NCI-H1048 (cell line): ENCODE results near the gene SFXN1.
A peak's percentile ranks its signal among the peaks of the same experiment; 100 is the strongest.
"Not testable (repeated sequence)": the region's sequence is repeated elsewhere in the genome, so short reads cannot be mapped to it uniquely, and the experiment has no call there.

ENCODE experiments used
- DNase-seq: peaks from one replicate; lab custom pipeline; 2025; lab: John Stamatoyannopoulos, UW

Gene SFXN1

DNA sequence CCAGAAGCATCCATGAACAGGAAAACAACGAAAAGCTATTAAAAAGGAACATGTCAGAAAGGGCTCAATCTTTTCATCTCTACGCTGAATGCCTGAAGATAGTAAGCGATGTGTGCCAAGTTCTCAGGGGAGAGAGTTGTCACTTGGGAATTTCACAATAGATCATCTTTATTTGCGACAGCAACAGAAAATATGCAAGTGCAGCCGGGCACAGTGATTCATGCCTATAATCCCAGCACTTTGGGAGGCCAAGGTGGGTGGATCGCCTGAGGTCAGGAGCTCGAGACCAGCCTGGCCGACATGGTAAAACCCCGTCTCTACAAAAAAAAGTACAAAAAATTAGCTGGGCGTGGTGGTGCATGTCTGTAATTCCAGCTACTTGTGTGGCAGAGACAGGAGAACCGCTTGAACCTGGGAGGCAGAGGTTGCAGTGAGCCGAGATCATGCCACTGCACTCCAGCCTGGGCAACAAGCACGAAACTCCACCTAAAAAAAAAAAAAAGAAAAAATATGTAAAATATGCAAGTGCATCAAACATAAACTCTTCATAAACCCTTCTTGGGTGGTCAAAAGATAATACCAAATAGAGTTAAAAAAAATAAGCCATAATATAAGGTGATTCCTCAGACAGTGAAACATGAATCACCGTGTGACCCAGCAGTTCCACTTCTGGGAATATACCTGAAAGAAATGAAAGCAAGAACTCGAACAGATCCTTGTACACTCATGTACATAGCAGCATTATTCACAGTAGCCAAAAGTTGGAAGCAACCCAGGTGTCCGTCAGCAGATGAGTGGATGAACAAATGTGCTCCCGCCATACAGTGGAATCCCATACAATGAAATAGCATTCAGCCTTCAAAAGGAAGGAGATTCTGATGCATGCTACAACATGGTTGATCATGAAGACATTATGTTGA lies 16.2 kb downstream of the SFXN1 start:
- no peak for DNase-seq

DNA sequence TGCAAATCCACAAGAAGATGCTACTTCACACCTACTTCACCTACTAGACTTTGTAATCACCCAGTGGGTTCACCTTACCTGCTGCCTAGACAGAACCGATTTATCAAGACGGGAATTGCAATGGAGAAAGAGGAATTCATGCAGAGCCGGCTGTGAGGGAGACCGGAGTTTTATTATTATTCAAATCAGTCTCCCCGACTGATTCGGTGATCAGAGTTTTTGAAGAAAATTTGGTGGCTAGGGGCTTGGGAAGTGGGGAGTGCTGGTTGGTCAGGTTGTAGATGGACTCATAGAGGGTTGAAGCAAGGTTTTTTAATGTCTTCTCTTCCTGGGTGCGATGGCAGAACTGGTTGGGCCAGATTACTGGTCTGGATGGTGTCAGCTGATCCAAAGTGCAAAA lies 23.4 kb downstream of the SFXN1 start:
- no peak for DNase-seq

DNA sequence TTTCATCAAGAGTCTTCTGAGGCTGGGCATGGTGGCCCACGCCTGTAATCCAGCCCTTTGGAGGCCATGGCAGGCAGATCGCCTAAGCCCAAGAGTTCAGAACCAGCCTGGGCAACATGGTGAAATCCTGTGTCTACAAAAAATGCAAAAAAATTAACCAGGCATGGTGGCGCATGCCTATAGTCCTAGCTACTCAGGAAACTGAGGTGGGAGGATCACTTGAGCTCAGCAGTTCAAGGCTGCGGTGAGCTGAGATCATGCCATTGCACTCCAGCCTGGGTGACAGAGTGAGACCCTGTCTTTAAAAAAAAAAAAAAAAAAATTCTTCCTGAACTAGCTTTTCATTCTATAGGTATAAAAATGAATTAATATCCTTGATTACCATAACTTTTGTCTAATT lies 29.3 kb downstream of the SFXN1 start:
- not testable (repeated sequence) for DNase-seq

DNA sequence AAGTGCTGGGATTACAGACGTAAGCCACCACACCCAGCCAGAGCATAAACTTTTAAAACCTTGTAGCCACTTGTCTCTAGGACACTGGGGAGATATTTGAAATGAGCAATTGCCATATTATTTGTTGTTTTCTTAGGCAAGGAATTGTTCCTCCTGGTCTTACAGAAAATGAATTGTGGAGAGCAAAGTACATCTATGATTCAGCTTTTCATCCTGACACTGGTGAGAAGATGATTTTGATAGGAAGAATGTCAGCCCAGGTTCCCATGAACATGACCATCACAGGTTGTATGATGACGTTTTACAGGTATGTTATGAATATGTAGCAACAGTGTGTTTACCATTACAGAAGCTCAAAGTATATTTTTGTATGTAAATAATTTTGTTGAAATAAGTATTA lies 30.5 kb downstream of the SFXN1 start:
- DNase-seq: no peak

DNA sequence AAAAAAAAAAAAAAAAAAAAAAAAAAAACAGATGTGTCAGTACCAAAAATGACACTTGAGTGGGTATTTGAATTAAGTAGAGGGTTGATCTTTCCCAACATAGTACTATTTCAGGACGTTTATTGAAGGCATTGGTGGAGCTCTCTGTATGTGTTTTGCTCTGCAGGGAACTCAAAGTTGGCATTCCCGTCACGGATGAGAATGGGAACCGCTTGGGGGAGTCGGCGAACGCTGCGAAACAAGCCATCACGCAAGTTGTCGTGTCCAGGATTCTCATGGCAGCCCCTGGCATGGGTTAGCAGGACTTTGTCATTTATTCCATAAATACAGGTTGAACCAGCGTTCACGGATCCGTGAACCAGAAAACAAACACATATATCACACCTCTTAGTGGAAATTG lies 34.9 kb downstream of the SFXN1 start:
- no peak for DNase-seq

DNA sequence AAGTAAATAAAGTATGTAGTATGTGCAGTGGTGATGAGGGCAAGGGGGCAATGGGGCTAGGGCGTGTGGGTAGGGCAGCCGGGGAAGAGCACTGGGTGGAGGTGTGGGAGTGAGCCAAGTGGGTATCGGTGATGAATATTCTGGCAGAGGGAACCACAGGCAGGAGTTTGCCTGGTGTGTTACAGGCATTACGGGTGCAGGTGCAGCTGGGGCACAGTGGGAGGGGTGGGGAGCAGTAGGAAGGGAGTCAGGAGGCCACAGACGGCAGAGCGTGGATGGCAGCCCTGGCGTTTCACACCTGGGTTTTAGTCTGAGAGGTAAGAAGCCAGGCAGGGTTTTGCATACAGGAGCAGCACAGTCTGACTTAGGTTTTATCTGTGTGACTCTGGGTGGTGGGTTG lies 35.4 kb downstream of the SFXN1 start:
- no peak for DNase-seq

DNA sequence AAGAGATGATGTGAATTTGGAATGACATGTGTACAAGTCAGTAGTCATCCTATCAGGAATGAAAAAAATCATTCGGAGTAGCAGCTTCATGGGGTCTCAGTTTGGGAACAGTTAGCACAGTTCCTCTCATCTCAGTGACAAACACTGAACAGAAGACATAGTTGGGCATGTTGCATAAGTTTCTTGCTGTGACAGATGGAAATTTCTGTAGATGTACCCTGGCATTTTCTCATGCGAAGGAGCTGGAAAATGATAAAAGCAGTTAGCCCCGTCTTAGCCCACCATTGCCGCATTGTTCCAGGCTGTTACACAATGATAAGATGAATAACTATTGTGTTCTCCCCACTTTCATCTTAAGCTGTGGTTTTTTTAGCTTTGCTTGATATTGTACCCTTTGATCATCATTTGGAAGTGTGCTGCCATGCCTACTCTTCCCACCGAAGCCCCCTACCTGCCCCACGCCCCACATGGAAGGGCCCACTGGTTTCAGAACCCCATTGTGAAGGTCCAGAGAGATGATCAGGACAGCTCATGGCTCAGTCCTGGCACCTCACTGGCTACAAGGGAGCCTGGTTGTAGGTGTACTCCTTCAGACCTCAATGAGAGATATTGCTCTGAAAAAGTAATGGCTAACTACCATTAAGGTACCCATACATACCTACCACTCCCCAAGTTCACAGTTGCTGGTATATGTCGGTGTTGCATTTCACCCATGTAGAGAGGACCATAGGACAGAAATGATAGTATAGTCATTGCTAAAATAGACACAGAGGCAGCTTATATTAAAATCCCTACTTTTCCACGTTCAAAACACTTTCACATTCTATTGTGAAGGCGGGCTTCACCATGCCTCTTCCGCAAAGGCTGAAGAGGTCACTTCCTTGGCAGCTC lies 38.8 kb downstream of the SFXN1 start:
- DNase-seq: no peak

DNA sequence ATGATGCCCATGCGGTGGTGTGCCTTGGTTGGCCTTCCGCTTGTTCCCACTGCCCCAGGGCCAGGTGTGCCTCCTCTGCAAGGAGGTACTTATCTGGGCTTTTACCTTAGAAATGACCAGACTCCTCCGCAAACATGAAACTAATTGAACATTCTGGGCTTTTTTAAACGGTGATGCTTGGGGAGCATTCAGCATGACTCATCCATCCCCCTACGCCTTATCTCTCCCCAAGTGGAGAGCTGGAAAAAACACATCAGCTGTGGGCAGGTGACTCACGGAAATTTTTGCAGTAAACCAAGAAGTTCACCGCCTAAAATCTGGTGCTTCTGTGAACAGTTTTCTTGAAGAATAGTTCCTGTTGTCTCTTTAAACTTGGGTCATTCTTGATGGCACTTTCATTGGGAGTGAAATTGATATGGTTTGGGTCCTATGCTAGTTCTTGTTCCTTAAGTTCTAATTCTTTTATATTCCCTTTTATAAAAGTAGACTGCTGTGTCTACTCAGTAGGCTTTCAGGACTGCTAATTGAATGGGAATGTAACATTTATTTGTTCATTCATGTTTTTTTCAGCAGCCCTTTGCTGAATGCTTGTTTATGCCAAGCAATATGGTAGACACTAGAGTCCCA lies 39.6 kb downstream of the SFXN1 start:
- no peak for DNase-seq

DNA sequence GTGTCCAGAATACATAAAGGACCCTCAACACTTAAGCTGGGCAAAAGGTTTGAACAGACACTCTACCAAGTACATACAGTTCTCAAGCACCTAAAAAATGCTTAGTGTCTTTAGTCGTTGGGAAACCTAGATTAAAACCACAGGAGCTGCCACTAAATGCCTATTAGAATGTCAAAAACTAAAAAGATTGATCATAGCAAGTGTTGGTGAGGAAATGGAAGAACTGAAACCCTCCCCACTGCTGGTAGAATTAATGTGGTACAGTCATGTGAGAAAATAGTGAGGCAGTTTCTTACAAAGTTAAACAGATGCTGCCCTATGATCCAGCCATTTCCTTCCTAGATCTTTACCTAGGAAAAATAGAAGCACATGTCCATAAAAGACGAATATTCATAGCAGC lies 40.6 kb downstream of the SFXN1 start:
- DNase-seq: no peak

DNA sequence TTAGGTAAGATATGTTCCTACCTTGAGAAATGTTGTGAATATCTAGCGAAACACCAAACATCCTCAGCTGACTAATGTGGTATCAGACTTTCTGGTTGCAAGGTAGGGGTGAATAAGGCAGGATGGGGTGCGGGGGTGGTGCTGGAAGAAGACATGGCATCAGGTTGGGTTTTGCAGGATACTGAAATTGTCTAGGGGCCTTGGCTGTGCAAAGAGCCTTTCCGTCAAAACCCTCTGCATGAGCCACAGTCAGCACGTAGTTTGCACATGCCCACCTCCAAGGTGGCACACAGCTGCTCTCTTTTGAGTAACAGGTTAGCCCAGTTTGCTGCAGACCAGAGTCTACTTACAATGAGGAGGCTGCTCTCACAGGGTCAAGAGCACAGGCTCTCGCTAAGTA lies 42.0 kb downstream of the SFXN1 start:
- DNase-seq: no peak

DNA sequence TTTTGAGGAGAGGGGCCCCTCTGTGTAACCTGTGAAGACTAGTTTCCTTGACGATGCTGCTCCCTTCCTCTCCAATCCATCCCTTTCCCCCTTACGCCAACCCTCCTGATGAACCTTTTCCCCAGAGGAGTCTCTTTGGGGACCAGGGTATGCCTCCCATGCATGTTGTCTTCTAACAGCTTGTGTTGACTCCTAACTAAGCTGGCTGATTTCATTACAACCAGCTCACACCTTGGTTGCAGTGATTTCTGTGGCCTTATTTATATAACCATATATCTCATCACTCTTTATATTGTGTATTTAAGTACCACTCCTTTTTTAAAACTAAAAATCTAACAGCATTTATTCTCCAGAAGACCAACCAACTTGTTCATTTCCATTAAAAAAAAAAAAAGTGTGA lies 42.5 kb downstream of the SFXN1 start:
- DNase-seq: no peak

DNA sequence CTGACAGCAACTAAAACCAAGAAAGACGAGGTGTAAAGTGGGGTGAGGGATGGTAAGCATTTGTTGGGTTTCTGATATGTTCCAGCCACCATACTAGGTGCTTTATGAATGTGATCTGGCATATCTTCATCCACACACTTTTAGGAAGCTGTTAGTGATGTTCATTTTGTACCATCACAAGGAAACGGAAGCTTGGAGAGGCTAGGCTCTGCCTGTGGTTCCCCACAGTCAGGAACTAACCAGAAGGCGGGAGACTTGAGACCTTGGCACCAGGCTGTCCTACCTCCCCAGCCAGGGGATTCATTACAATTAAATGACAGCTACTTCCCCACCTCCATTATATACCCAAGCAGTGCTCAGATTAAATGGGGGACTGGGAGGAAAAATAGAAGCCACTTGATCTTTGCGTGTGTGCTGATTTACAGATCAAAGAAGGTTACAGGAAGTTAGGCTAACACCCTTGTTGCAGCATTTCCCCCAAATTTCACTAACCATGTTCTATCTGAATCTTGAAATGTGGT lies 43.0 kb downstream of the SFXN1 start:
- no peak for DNase-seq

DNA sequence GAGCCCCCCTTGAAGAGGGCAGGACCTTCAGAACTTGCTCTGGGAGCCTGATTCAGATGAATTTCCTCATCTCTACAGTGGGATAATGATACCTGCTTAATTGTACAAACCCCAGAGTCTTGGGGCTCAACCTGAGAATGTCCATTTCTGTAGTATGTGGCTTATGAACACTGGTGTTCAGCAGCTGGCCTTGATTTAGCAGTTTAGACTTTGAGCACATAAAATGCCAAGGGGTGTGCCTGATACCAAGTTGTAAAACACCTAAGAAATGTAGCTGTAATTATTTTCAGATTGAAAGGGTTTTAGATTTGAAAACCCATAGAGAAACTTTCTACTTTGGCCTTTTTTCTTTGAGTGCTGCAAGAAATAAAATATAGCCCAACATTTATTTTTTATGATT lies 44.9 kb downstream of the SFXN1 start:
- no peak for DNase-seq

DNA sequence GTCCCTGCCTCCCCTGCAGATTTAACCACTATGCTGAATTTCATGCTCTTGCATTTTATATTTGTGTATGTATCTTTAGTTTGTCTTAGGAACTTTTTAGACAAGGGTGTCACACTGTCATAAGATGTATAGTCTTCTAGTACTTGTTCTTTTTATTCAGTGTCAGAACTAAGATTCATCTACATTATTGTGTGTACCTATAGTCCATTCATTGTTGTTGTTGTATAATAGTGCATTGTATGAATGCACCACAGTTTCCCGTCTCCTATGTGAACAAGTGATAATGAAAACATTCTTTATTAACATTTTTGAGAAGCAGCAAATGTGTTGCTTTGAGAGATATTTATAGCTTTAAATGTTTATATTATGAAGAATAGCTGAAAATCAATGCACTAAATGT lies 45.9 kb downstream of the SFXN1 start:
- DNase-seq: no peak

DNA sequence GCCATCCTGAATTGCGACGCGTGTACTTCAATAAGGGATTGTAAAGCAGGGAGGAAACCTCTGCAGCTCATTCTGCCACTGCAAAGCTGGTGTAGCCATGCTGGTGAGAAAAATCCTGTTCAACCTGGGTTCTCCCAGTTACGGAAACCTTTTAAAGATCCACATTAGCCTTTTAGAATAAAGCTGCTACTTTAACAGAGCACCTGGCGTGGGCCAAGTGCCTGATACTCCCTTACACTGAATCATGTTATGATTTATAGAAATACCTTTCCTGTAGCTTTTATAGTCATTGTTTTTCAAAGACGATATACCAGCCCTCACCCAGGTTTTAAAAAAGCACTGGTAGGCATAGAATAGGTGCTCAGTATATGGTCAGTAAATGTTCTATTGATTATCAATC lies 48.3 kb downstream of the SFXN1 start:
- DNase-seq: no peak

DNA sequence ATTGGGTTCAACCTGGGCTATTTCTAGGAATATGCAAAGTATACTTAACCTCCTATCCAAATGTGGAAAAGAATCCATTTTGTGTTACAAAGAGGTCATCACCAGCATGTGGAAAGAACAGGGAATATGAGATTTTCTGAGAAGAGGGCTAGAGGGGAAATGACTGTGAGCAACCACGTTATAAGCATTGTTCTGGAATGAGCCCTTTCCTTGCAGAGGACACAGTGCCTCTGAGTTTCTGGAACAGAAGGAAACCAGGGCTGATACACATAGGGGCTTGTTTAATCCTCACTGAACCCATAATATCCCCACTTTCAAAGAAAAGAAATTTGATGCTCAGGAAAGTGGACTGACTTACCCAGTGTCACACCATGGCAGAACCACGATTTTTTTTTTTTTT lies 53.0 kb downstream of the SFXN1 start:
- DNase-seq: no peak

DNA sequence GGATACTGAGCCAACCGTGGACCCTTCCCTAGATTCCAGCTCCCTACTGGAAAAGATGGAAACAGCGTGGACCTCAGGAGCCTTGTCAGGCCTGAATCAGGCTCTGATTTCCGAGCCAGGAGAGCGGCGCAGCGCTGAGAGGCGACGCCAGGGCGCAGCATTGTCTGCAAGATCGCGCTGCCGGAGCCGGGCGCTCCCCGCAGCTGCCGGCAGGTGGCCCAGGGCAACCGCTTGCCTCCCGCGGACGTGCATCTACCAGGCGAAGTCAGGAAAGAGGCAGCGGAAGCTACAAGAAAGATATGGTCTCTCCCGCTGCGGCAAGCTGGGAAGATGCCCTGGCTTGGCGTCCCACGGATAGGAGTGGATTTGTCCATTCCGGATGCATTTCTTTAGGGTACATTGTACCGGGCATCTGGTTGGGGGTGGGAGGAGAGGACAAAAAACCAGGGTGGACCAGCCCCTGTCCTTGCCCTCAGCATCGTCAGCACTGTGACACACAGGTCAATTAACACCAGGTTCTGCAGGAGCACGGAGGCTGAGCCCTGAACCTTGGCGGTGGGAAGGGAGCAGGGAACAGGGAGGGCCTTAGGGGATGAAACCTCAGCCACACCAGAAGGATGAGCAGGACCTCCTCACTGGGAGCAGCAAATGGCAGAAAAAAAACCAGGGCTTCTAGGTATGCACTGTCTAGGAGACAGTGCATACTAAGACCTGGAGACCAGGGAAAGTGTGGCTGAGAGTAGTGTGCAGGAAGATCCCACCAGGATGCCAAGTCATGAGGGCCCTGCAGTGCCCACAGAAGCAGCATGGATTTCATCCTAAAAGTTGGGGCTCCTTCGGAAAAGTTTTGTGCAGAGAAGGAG lies 55.9 kb downstream of the SFXN1 start:
- DNase-seq: peak; percentile 18

DNA sequence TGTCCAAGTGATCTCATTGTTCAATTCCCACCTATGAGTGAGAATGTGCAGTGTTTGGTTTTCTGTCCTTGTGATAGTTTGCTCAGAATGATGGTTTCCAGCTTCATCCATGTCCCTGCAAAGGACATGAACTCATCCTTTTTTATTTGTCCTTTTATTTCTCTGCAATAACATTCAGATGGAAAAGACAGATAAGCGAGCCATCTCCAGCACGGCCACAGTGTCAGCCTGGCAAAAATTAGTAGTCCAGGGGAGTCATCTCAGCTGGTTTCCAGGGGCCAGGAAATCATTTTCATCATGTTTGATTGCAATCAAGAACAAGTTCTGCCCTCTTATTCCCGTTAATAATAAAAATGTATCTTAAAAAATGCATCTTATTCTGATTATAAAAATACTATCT lies 57.0 kb downstream of the SFXN1 start:
- DNase-seq: not testable (repeated sequence)

DNA sequence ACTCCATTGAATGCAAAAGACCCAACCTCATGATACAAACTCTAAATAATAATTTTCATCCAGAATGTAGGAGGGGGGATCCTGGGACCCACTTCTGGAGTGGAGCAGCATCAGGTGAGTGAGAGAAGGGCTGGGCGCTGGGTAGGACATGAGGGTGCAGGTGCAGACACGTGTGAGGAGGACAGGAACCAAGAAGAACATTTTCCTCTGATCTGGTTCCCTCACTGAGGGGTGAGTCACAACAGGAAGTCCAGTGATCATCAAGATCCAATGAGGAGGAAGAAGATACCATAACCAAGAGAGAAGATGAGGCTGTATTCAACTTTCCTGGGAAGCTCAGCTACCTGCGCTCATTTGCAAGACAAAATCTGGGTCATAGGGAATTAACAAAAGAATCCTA lies 57.4 kb downstream of the SFXN1 start:
- no peak for DNase-seq

DNA sequence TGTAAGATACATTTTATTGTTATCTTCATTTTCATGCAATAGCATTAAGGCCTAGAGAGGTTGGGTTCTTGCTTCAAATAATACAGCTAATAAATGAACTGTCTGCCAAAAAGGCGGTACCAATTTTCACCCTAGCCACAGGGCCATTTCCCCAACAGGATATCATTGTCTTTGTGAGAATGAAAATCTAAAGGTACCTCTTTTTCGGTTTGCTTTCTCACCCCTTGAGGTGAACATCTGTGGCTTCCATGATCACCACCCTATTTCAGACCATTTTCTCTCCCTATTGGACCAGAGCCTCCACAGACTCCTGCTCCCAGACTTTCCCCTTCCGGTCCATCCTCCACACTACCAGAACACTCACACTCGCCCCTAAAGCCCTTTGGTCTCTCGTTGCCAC lies 60.2 kb downstream of the SFXN1 start:
- DNase-seq: no peak

DNA sequence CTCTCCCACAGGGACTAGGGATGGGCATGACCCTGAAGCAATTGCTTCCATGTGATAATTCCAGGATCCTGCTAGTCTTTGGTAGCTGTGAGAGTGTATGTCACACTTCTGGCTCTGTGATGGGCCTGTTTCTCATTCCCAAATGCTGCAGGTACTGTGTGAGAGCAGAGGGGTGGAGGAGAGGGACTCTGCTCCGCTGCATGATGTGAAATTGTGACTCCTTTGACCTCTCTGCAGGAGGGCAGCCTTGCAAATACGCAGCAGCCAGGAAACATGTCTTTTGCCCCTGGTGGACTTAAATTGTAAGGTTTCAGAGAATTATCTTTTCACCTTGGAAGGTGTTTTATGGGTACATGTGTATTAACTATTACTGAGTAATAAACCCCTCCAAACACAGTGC lies 61.6 kb downstream of the SFXN1 start:
- DNase-seq: no peak

DNA sequence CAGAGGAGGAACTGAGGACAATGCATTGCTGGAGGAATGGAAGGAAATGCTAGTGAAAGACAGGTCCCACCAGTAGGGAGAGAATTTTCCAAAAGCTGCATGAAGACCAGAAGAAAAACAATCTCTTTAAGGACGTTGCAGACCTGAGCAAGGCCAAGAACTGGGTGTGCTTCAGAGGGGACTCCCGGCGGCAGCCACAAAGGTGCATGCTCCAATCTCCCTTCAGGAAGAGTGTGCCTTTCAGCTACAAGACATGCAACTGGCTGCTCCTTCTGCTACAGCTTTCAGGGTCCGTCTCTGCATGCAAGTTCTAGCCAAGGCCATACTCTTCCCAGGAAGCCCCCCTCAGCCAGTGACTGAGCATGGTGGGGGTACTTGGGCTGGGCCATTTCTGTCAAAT lies 62.9 kb downstream of the SFXN1 start:
- DNase-seq: no peak
